Ectodermal cell (in vitro differentiated cells): ENCODE measurements around the gene PRKAG1.

Experiments
- H3K27ac ChIP-seq: 2 replicates; pipeline ENCODE4 v1.7.0; 2013; ENCODE audit warnings: mild to moderate bottlenecking, low read depth, low read length; ENCODE audit not compliant: insufficient read depth, poor library complexity, severe bottlenecking
- H3K27me3 ChIP-seq: 2 replicates; pipeline ENCODE4 v1.7.0; 2013; ENCODE audit warnings: mild to moderate bottlenecking, low read length; ENCODE audit not compliant: insufficient read depth, control insufficient read depth, poor library complexity, severe bottlenecking
- H3K36me3 ChIP-seq: one replicate; pipeline ENCODE4 v1.7.0; 2013; ENCODE audit warnings: low read length; ENCODE audit not compliant: control insufficient read depth, insufficient read depth
- H3K4me1 ChIP-seq: one replicate; pipeline ENCODE4 v1.7.0; 2013; ENCODE audit warnings: low read length; ENCODE audit not compliant: control insufficient read depth, insufficient read depth
- H3K4me3 ChIP-seq: 2 replicates; pipeline ENCODE4 v1.7.0; 2013; ENCODE audit warnings: low read depth, low read length, control low read depth; ENCODE audit not compliant: insufficient read depth
- H3K9me3 ChIP-seq: 2 replicates; pipeline ENCODE4 v1.7.0; 2013; ENCODE audit warnings: mild to moderate bottlenecking, low read length, moderate library complexity; ENCODE audit not compliant: control insufficient read depth
- WGBS, 2 experiments: methylation state at CpG; one replicate each; pipeline ENCODE4 v1.1.7; 2013; ENCODE audit warnings: missing lambda C conversion rate in 2 of 2; 5-methylcytosine and 5-hydroxymethylcytosine counted together

Gene PRKAG1

GRCh38 chr12:49057888-49058287 is 39.3 kb upstream of the PRKAG1 start:
- Histone ChIP-seq H3K27ac (no peak overlapping the region), H3K4me3 (peak overlapping the region; percentile 64), H3K36me3 (peaks cover 20% of the 10 kb centered on the region), H3K4me1 (peaks cover 28% of the 10 kb centered on the region), H3K9me3 (no peaks in the 10 kb centered on the region), H3K27me3 (no peaks in the 10 kb centered on the region)
- 42 to 54% methylated on average over 4 of the region's 4 CpGs for WGBS, 2 experiments

DNA sequence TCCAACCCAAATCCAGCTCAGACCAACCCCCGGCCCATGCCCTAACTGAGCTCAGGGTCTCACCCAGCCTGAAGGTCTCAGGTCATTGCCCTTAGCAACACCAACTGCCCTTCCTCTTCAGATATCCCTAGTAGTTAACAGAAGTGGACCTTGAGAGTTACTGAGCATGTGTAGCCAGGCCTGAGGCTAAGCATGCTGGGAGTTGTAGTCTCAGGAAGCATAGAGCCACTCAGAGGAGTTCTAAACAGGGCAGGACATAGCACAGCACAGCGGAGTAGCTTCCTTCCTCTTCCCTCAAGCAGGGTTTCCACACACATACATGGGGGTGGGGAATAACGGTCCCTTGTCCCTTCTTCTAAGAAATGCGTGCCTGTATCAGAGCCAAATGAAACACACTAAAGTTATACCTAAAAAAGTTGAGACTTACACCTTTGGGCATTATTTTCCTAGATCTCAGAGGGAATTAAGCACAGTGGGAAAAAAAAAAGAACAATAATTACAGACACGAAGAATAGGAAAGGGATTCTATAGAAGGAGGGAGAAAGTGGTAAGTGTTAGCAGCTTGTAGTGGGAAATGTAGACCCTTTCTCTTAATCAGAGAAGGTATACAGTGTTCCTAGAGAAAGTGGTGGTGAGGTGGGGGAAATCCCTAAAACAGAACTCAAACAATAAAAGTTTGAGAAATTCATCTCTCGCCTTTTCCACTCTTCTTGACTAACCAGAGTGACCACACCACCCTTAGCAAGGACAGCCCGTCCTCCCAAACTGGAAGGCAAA is 37.6 kb upstream of the PRKAG1 start:
- peak overlapping the region; percentile 2 for H3K4me3 ChIP-seq
- H3K27me3 ChIP-seq: no peaks in the 10 kb centered on the region
- no peak overlapping the region for H3K27ac ChIP-seq
- no peaks in the 10 kb centered on the region for H3K9me3 ChIP-seq
- WGBS, 2 experiments: 64 to 66% methylated on average over 7 of the region's 7 CpGs
- H3K4me1 ChIP-seq: peaks cover 28% of the 10 kb centered on the region
- peaks cover 37% of the 10 kb centered on the region for H3K36me3 ChIP-seq

DNA sequence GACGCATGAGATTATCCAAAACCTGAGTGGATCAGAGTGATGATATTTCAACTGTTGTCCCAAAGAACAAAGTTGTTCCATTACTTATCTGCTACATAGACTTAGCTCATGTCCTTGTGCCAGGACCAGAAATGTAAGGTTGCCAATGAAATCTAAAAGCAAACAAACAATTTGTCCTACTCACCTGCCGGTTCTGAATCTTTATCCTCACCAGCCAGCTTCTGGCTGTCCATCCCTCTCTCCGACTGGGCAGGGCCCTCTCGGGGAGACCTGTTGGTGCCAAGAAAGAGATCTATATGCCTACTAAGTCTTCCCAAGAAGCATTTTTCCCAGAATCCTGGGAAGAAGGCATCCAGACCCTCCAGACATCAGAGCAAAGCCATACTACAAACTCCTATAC is 36.5 kb upstream of the PRKAG1 start:
- 96% methylated on average over 4 of the region's 4 CpGs for WGBS, 2 experiments
- Histone ChIP-seq H3K27ac (no peak overlapping the region), H3K9me3 (no peaks in the 10 kb centered on the region), H3K27me3 (no peaks in the 10 kb centered on the region), H3K4me3 (no peak overlapping the region), H3K4me1 (peaks cover 28% of the 10 kb centered on the region), H3K36me3 (peaks cover 47% of the 10 kb centered on the region)

DNA sequence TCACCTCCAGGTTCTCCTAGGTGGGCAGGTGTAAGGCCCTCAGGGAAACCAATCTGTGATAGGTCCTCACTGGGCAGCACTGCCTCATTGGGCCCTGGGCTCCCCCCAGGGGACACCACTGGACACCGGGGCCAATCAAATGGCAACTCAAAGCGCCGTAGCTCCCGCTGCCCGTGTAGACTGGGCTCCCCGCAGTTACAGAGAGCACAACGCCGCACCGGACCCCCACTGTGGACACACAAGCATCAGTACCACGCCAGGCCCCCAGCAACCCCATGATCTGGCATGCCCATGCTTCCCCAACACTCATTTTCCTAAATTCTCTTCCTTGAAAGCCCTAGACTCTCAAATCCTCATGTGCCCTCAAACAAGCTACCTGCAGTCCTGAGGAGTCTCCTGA is 35.9 kb upstream of the PRKAG1 start:
- Histone ChIP-seq H3K27me3 (no peaks in the 10 kb centered on the region), H3K4me1 (peaks cover 28% of the 10 kb centered on the region), H3K36me3 (peaks cover 53% of the 10 kb centered on the region), H3K4me3 (no peak overlapping the region), H3K9me3 (no peaks in the 10 kb centered on the region), H3K27ac (no peak overlapping the region)
- 96% methylated on average over 10 of the region's 10 CpGs for WGBS, 2 experiments

DNA sequence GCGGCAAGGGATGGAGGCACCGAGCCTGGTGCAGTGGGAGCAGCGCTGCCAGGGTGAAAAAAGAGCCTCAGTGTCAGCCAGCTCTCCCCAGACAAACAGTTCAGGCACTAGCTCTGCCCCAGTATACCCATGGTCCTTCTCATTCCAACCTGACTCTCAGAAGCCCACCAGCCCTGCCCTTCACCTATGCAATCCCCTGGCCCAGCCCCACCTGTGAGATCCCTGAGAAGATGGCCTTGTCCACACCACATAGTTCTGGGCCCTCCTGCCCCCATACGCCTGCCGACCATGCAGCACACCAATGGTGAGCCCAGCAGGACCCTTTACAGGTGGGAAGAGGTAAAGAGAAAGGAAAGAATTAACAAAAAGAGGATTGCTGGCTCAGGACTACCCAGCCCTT is 35.5 kb upstream of the PRKAG1 start:
- Histone ChIP-seq H3K4me3 (no peak overlapping the region), H3K4me1 (peaks cover 28% of the 10 kb centered on the region), H3K27ac (no peak overlapping the region), H3K36me3 (peaks cover 57% of the 10 kb centered on the region), H3K9me3 (no peaks in the 10 kb centered on the region), H3K27me3 (no peaks in the 10 kb centered on the region)
- WGBS, 2 experiments: 98% methylated on average over 5 of the region's 5 CpGs

DNA sequence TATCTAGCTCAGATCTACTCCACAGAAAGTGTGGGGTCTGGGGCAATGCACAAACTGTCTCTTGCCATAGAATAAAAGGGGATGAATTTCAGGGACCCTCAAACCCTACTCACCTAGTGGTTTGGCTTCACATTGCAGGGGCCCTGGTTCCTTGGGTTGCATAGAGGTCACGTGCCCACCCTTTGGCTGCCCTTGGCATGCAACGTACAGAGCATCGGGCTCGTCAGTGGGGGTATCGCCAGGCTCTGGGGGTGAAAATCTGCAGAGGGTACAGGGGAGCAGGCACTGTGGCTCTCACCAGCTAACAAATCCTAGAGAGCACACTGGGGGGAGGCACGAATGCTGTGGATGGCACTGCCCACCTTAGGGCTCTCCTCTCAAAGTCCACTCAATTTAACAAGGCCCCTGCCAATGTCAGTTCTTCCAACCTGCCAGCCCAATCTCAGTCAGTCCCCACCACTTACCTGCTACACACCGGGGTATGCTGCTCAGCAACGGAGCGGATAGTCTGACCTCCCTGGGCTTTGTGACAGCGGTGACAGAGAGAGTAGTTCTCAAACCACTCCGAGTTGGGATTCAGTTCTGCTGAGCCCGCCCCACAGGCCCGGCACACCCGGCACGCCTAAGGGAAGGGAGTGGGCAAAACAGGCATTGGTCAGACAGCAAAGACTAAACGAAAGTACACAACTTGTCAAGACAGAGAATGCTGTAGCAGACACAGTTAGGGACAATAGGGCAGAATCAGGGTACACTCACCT is 34.1 kb upstream of the PRKAG1 start:
- peaks cover 19% of the 10 kb centered on the region for H3K4me1 ChIP-seq
- no peaks in the 10 kb centered on the region for H3K9me3 ChIP-seq
- H3K4me3 ChIP-seq: no peak overlapping the region
- H3K36me3 ChIP-seq: peaks cover 72% of the 10 kb centered on the region
- 96% methylated on average over 16 of the region's 16 CpGs for WGBS, 2 experiments
- H3K27me3 ChIP-seq: no peaks in the 10 kb centered on the region
- H3K27ac ChIP-seq: no peak overlapping the region

GRCh38 chr12:49051777-49052438 is 33.3 kb upstream of the PRKAG1 start:
- Histone ChIP-seq H3K9me3 (no peaks in the 10 kb centered on the region), H3K27ac (no peak overlapping the region), H3K27me3 (no peaks in the 10 kb centered on the region), H3K4me1 (peaks cover 12% of the 10 kb centered on the region), H3K4me3 (no peak overlapping the region), H3K36me3 (peaks cover 75% of the 10 kb centered on the region)
- WGBS, 2 experiments: 94 to 96% methylated on average over 20 of the region's 20 CpGs

DNA sequence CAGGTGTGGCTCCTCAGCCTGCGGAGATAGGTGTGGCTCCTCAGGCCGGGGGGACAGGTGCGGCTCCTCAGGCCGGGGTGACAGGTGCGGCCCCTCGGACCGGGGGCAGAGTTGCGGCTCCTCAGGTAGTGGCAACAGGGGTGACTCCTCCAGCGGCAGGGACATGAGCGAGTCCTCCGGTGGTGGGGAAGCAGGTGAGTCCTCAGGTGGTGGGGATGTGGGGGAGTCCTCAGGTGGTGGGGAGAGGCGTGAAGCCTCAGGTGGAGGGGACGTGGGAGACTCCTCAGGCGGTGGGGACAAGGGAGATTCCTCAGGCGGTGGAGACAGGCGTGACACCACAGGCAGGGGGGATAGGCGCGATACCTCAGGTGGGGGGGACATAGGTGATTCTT is 32.8 kb upstream of the PRKAG1 start:
- 96 to 97% methylated on average over 18 of the region's 18 CpGs for WGBS, 2 experiments
- H3K27me3 ChIP-seq: no peaks in the 10 kb centered on the region
- H3K9me3 ChIP-seq: no peaks in the 10 kb centered on the region
- H3K36me3 ChIP-seq: peaks cover 81% of the 10 kb centered on the region
- no peak overlapping the region for H3K4me3 ChIP-seq
- H3K27ac ChIP-seq: no peak overlapping the region
- peaks cover 7% of the 10 kb centered on the region for H3K4me1 ChIP-seq

- Histone ChIP-seq H3K4me1 (peaks cover under 1% of the 10 kb centered on the region), H3K9me3 (no peaks in the 10 kb centered on the region), H3K27me3 (no peaks in the 10 kb centered on the region), H3K27ac (no peak overlapping the region), H3K4me3 (no peak overlapping the region), H3K36me3 (peaks cover 87% of the 10 kb centered on the region)
- 95 to 98% methylated on average over 13 of the region's 13 CpGs for WGBS, 2 experiments
Measured at GRCh38 chr12:49050507-49051372, 32.2 kb upstream of the PRKAG1 start.
